K562 (cell line): ENCODE measurements around the gene NR0B2. TPM values are rescaled to one million over a fixed set of nuclear protein-coding genes. Genes with fewer than 3 reads are reported as not detected.

ENCODE experiments used
- BRD4 ChIP-seq: fragments of 200-600 bp; sonication (generic); IDR thresholded peaks from 2 replicates; pipeline ENCODE4 v1.6.1; 2017; ENCODE audit warnings: inconsistent platforms
- GMEB1 ChIP-seq: fragments of 250-450 bp; sonication (Bioruptor Pico); IDR thresholded peaks from 2 replicates; pipeline ENCODE4 v1.4.0; 2020; ENCODE audit warnings: mild to moderate bottlenecking
- KDM5B ChIP-seq: fragments of 200-600 bp; sonication (generic); IDR thresholded peaks from 2 replicates; pipeline ENCODE4 v1.6.1; 2012; ENCODE audit warnings: low read depth, mild to moderate bottlenecking, moderate library complexity, low read length, control low read depth, inconsistent platforms; ENCODE audit not compliant: insufficient replicate concordance
- MCM3 ChIP-seq: fragments of 450-650 bp; IDR thresholded peaks from 2 replicates; pipeline ENCODE4 v1.6.1; 2016
- PHF20 ChIP-seq: fragments of 450-650 bp; IDR thresholded peaks from 2 replicates; pipeline ENCODE4 v1.6.1; 2018; ENCODE audit not compliant: partially characterized antibody
- PURB ChIP-seq: sonication (generic); formaldehyde crosslinking; IDR thresholded peaks from 2 replicates; pipeline ENCODE4 v1.9.0; 2021; ENCODE audit warnings: low read depth, mild to moderate bottlenecking, missing genetic modification reagents
- RNF219 ChIP-seq: fragments of 250-450 bp; sonication (Bioruptor Pico); IDR thresholded peaks from 2 replicates; pipeline ENCODE4 v1.5.0; 2022; ENCODE audit warnings: mild to moderate bottlenecking
- SMAD3 ChIP-seq: fragments of 450-650 bp; formaldehyde crosslinking; conservative IDR thresholded peaks from 2 replicates; pipeline ENCODE4 v1.4.0; 2020; ENCODE audit warnings: mild to moderate bottlenecking
- WHSC1 ChIP-seq: IDR thresholded peaks from one replicate; pipeline ENCODE4 v1.6.1; 2012; ENCODE audit warnings: low read length, control low read depth, inconsistent platforms
- ZEB2 ChIP-seq: fragments of 450-650 bp; IDR thresholded peaks from 2 replicates; pipeline ENCODE4 v1.6.1; 2016
- ZFP91 ChIP-seq: sonication (generic); formaldehyde crosslinking; IDR thresholded peaks from 2 replicates; pipeline ENCODE4 v1.8.0; 2022; ENCODE audit warnings: mild to moderate bottlenecking, missing genetic modification reagents
- ZNF24 ChIP-seq: fragments of 450-650 bp; IDR thresholded peaks from 2 replicates; pipeline ENCODE4 v1.6.1; 2016
- ZNF407 ChIP-seq: fragments of 450-650 bp; IDR thresholded peaks from 2 replicates; pipeline ENCODE4 v1.6.1; 2016; ENCODE audit warnings: low read depth
- ZNF41 ChIP-seq: fragments of 250-450 bp; sonication (Bioruptor Pico); conservative IDR thresholded peaks from 2 replicates; pipeline ENCODE4 v1.4.0; 2020; ENCODE audit warnings: mild to moderate bottlenecking
- ZNF695 ChIP-seq: fragments of 450-650 bp; formaldehyde crosslinking; IDR thresholded peaks from 2 replicates; pipeline ENCODE4 v1.4.0; 2020; ENCODE audit warnings: mild to moderate bottlenecking, moderate library complexity
- polyA plus RNA-seq, 8 experiments: library from polyadenylated mRNA; depleted of rRNA in 4 of 8; stranded (reverse) in 5 of 8; unstranded in 3 of 8; fragments of >200 nt; fragmentation: Nextera tagmentation in 2 of 8; fragmentation: Illumina TruSeq in 1 of 8; extraction: Ambion mirVana in 2 of 8; extraction: Trizol in 1 of 8; gene quantifications; 2 replicates each; pipeline versions ENCODE4 v1.2.1 to v1.2.3, GENCODE V29; 2011 to 2014; ENCODE audit warnings: inconsistent platforms in 1 of 8, missing spikeins in 1 of 8
- total RNA-seq, 7 experiments: library from RNA; depleted of rRNA in 6 of 7; stranded (reverse); fragments of >200 nt in 6 of 7; fragmentation: Illumina TruSeq in 2 of 7; extraction: Trizol in 2 of 7; gene quantifications; 2 replicates each; pipeline versions ENCODE4 v1.2.1 to v1.2.3, GENCODE V29; 2011 to 2021; ENCODE audit warnings: low replicate concordance in 1 of 7

Gene NR0B2
- total and polyA plus RNA-seq, 9 of the 15 experiments (the other 6 are each of a cell fraction or from before 2014, with no cell fraction given) = not detected

GRCh38 chr1:26921540-26922430 is 8.0 kb upstream of the NR0B2 start, which contains the start of gene NUDC (continued):
- TF ChIP-seq KDM5B = peak; percentile 65
- no peak for TF ChIP-seq RNF219 (CRISPR knock-in tag)
- TF ChIP-seq ZEB2 = no peak
- TF ChIP-seq PHF20 = peak; percentile 96
- TF ChIP-seq ZFP91 (CRISPR knock-in tag) = peak; percentile 11; the same call in 1 of the 2 replicates
- TF ChIP-seq ZNF695 (CRISPR knock-in tag) = no peak
- TF ChIP-seq ZNF41 = no peak
- TF ChIP-seq BRD4 = no peak; the same call in 1 of the 2 replicates
- no peak for TF ChIP-seq ZNF24
- no peak for TF ChIP-seq MCM3
- no peak for TF ChIP-seq PURB (CRISPR knock-in tag)
- TF ChIP-seq SMAD3 (CRISPR knock-in tag) = no peak
- TF ChIP-seq GMEB1 (CRISPR knock-in tag) = peak; percentile 68
- TF ChIP-seq ZNF407 = no peak
- no peak for TF ChIP-seq WHSC1
